Measurements from ENCODE around the gene STK39. TPM values are rescaled to one million over a fixed set of nuclear protein-coding genes. Genes with fewer than 3 reads are reported as not detected.

Gene STK39
- total RNA-seq, 2 donors from 2014 or later = 21.5 to 27.9 TPM

GRCh38 chr2:168186452-168186851 lies 60.9 kb downstream of the STK39 start:
- peaks cover 7% of the 10 kb centered on the region for H3K36me3 Mint-ChIP-seq (ENCODE audit: low read depth)
- no peaks in the 10 kb centered on the region for H3K9me3 Mint-ChIP-seq
- peaks cover 31% of the 10 kb centered on the region for H3K4me1 Mint-ChIP-seq
- H3K27me3 Mint-ChIP-seq = no peaks in the 10 kb centered on the region
- ATAC-seq (replicated peaks) = no peak
- no peak overlapping the region for H3K27ac Mint-ChIP-seq
- H3K4me3 Mint-ChIP-seq = no peak overlapping the region

GRCh38 chr2:168185583-168186274 lies 61.7 kb downstream of the STK39 start:
- H3K27me3 Mint-ChIP-seq = no peaks in the 10 kb centered on the region
- ATAC-seq (replicated peaks) = no peak
- H3K9me3 Mint-ChIP-seq = no peaks in the 10 kb centered on the region
- H3K4me1 Mint-ChIP-seq = peaks cover 31% of the 10 kb centered on the region
- H3K36me3 Mint-ChIP-seq (ENCODE audit: low read depth) = peaks cover 14% of the 10 kb centered on the region
- H3K4me3 Mint-ChIP-seq = no peak overlapping the region
- no peak overlapping the region for H3K27ac Mint-ChIP-seq

GRCh38 chr2:168184681-168185513 lies 62.5 kb downstream of the STK39 start:
- Mint-ChIP-seq H3K36me3 (ENCODE audit: low read depth) (peaks cover 22% of the 10 kb centered on the region), H3K9me3 (no peaks in the 10 kb centered on the region), H3K4me1 (peaks cover 23% of the 10 kb centered on the region), H3K27ac (no peak overlapping the region), H3K27me3 (no peaks in the 10 kb centered on the region), H3K4me3 (no peak overlapping the region)
- ATAC-seq (replicated peaks) = no peak

- Mint-ChIP-seq H3K27ac (no peak overlapping the region), H3K27me3 (no peaks in the 10 kb centered on the region), H3K4me1 (peaks cover 27% of the 10 kb centered on the region), H3K9me3 (no peaks in the 10 kb centered on the region), H3K36me3 (ENCODE audit: low read depth) (peaks cover 31% of the 10 kb centered on the region), H3K4me3 (no peak overlapping the region)
- ATAC-seq (replicated peaks) = no peak
These were observed 63.9 kb downstream of the STK39 start for GRCh38 chr2:168183308-168183997.

DNA sequence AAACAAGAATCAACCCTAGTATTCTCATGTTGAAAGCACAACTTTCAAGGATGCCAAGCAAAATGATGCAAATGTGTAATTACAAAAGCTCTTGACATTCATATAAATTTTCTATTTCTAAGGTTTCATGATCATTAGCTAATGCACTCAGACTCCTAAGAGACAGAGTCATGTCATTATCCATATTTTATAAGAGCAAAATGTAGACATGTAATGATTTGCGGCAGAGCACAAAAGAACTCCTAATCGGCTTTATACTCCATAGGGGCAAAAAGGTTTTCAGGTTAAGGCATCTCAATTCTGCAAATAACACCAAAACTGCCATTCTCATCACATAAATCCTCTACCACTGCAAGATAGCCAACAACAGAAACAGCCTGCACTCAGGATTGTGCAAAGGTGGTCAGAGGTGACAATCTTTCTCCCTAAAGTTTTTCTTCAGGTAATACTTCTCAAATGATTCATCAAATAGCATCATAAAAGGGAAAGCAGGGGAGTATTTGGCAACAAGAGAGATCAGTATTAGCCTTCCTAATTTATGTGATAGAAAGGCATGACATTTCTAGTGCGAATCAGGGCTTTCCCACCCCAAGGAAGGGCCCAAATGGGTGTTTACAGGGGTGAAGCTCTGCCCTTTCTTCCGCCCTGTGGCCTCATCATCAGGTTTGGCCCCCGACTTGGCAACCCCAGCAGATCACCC lies 64.7 kb downstream of the STK39 start:
- Mint-ChIP-seq H3K4me3 (no peak overlapping the region), H3K4me1 (peaks cover 33% of the 10 kb centered on the region), H3K27me3 (no peaks in the 10 kb centered on the region), H3K36me3 (ENCODE audit: low read depth) (peaks cover 31% of the 10 kb centered on the region), H3K9me3 (no peaks in the 10 kb centered on the region), H3K27ac (no peak overlapping the region)
- ATAC-seq (replicated peaks) = no peak

DNA sequence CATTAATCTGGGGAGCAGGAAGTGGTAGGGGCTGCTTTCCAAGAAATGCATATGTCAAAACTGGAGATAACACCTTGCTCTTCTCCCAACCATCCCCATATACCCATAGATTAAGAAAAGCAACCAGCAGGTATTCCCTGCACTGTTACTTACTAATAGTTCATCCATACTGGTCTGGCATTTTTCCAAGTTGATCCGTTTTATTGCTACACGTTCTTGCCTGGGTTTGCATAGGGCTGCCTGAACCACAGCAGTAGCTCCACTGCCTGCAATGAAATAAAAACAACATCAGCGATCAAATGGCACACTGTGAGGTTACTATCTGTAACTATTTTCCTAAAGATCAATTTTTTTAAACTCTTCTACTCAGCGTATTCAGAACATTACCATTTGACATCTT lies 65.6 kb downstream of the STK39 start:
- H3K9me3 Mint-ChIP-seq = no peaks in the 10 kb centered on the region
- peak; percentile 14 for ATAC-seq (replicated peaks)
- peaks cover 31% of the 10 kb centered on the region for H3K36me3 Mint-ChIP-seq (ENCODE audit: low read depth)
- no peaks in the 10 kb centered on the region for H3K27me3 Mint-ChIP-seq
- peaks cover 40% of the 10 kb centered on the region for H3K4me1 Mint-ChIP-seq
- H3K27ac Mint-ChIP-seq = no peak overlapping the region
- no peak overlapping the region for H3K4me3 Mint-ChIP-seq

GRCh38 chr2:168180914-168181313 lies 66.5 kb downstream of the STK39 start:
- Mint-ChIP-seq H3K4me1 (peaks cover 46% of the 10 kb centered on the region), H3K9me3 (no peaks in the 10 kb centered on the region), H3K36me3 (ENCODE audit: low read depth) (peaks cover 31% of the 10 kb centered on the region), H3K27ac (no peak overlapping the region), H3K27me3 (no peaks in the 10 kb centered on the region), H3K4me3 (no peak overlapping the region)
- no peak for ATAC-seq (replicated peaks)

DNA sequence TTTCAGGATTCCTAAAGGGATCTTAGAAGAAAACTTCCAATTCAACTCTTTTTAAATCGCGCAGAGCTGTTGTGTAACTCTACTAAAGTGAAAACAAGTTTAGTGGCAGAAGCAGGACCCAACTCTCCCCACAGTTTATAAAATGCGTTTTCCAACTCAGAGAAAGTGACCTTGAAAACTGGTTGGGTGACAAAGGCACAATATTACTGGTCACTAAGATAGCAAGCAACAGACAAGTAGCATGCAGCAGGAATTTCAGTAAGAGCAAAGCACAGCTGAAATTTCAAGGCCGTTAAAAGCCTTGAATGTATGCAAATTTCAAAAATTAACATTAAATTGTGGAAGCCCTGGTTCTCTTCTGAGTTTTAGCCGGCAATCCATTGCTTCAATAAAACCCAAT lies 66.9 kb downstream of the STK39 start:
- no peak for ATAC-seq (replicated peaks)
- H3K27ac Mint-ChIP-seq = no peak overlapping the region
- peaks cover 41% of the 10 kb centered on the region for H3K4me1 Mint-ChIP-seq
- no peaks in the 10 kb centered on the region for H3K9me3 Mint-ChIP-seq
- H3K27me3 Mint-ChIP-seq = no peaks in the 10 kb centered on the region
- H3K4me3 Mint-ChIP-seq = no peak overlapping the region
- peaks cover 31% of the 10 kb centered on the region for H3K36me3 Mint-ChIP-seq (ENCODE audit: low read depth)

- Mint-ChIP-seq H3K4me1 (peaks cover 42% of the 10 kb centered on the region), H3K36me3 (ENCODE audit: low read depth) (peaks cover 38% of the 10 kb centered on the region), H3K4me3 (no peak overlapping the region), H3K27me3 (no peaks in the 10 kb centered on the region), H3K9me3 (no peaks in the 10 kb centered on the region), H3K27ac (no peak overlapping the region)
- ATAC-seq (replicated peaks) = no peak
These were observed 67.8 kb downstream of the STK39 start for GRCh38 chr2:168179592-168179991.

- Mint-ChIP-seq H3K27ac (no peak overlapping the region), H3K4me1 (peaks cover 42% of the 10 kb centered on the region), H3K36me3 (ENCODE audit: low read depth) (peaks cover 42% of the 10 kb centered on the region), H3K4me3 (no peak overlapping the region), H3K27me3 (no peaks in the 10 kb centered on the region), H3K9me3 (no peaks in the 10 kb centered on the region)
- ATAC-seq (replicated peaks) = peak; percentile 51
These were observed 68.7 kb downstream of the STK39 start for GRCh38 chr2:168178520-168179324.

DNA sequence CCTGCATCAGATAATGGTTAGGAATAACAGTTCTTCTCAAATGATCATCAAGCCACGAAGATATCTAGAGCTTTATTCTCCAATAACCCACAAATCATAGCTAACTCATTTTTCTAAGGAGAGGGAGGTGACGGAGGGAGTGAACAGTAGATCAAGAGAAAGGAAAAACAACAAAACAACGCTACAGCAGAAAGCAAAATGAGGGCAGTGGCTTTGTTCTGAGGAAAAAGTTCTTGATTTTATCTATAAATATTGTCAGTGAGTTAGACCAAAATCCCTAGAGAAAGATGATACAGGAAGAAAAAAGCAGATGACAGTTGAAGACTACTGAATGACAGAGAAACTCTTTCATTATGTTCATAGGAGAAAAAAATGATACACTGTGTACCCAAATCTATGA lies 71.0 kb downstream of the STK39 start:
- no peak for ATAC-seq (replicated peaks)
- Mint-ChIP-seq H3K4me3 (peak overlapping the region; percentile 63), H3K27me3 (no peaks in the 10 kb centered on the region), H3K27ac (peak overlapping the region; percentile 81), H3K36me3 (ENCODE audit: low read depth) (peaks cover 34% of the 10 kb centered on the region), H3K9me3 (no peaks in the 10 kb centered on the region), H3K4me1 (peaks cover 31% of the 10 kb centered on the region)

- Mint-ChIP-seq H3K4me3 (peak overlapping the region; percentile 73), H3K27ac (no peak overlapping the region), H3K4me1 (peaks cover 38% of the 10 kb centered on the region), H3K27me3 (no peaks in the 10 kb centered on the region), H3K9me3 (no peaks in the 10 kb centered on the region), H3K36me3 (ENCODE audit: low read depth) (peaks cover 27% of the 10 kb centered on the region)
- ATAC-seq (replicated peaks) = no peak
These were observed 71.9 kb downstream of the STK39 start for GRCh38 chr2:168175469-168175868.

GRCh38 chr2:168174756-168175155 lies 72.6 kb downstream of the STK39 start:
- peaks cover 22% of the 10 kb centered on the region for H3K36me3 Mint-ChIP-seq (ENCODE audit: low read depth)
- H3K4me1 Mint-ChIP-seq = peaks cover 40% of the 10 kb centered on the region
- H3K27me3 Mint-ChIP-seq = no peaks in the 10 kb centered on the region
- no peaks in the 10 kb centered on the region for H3K9me3 Mint-ChIP-seq
- peak overlapping the region; percentile 78 for H3K27ac Mint-ChIP-seq
- H3K4me3 Mint-ChIP-seq = peak overlapping the region; percentile 73
- peak; percentile 92 for ATAC-seq (replicated peaks)

Measured in activated T-helper 17 cell treated with anti-CD3 and anti-CD28 coated beads, Interleukin-2, amount 50 U/mL, for 72 hours (primary cell).